HepG2 (cell line): ENCODE data around the gene INHBC. TPM values are rescaled to one million over a fixed set of nuclear protein-coding genes. Genes with fewer than 3 reads are reported as not detected.
A peak's percentile ranks its signal among the peaks of the same experiment; 100 is the strongest.

ENCODE experiments used
- DBP ChIP-seq: sonication (generic); formaldehyde crosslinking; IDR thresholded peaks from 2 replicates; pipeline ENCODE4 v1.4.0; 2020; ENCODE audit warnings: missing genetic modification reagents; ENCODE audit errors: not compliant biosample characterization
- HHEX ChIP-seq: IDR thresholded peaks from 2 replicates; pipeline ENCODE4 v1.6.1; 2016; ENCODE audit warnings: control low read depth
- MIXL1 ChIP-seq: IDR thresholded peaks from 2 replicates; pipeline ENCODE4 v1.6.1; 2016
- MXD4 ChIP-seq: IDR thresholded peaks from 2 replicates; pipeline ENCODE4 v1.6.1; 2016; ENCODE audit warnings: mild to moderate bottlenecking, missing biosample characterization, missing genetic modification reagents
- NONO ChIP-seq, 2 experiments: fragments of 450-650 bp in 1 of 2; sonication (generic) in 1 of 2; formaldehyde crosslinking in 1 of 2; IDR thresholded peaks in 1 of 2; conservative IDR thresholded peaks in 1 of 2; 2 replicates each; pipeline versions ENCODE4 v1.6.1 to v1.8.0; 2017 to 2022; ENCODE audit warnings: mild to moderate bottlenecking in 1 of 2, missing genetic modification reagents in 1 of 2, moderate library complexity in 1 of 2
- PAWR ChIP-seq: sonication (generic); formaldehyde crosslinking; IDR thresholded peaks from 2 replicates; pipeline ENCODE4 v1.4.0; 2020; ENCODE audit warnings: missing genetic modification reagents, mild to moderate bottlenecking, borderline replicate concordance
- PBX2 ChIP-seq: IDR thresholded peaks from 2 replicates; pipeline ENCODE4 v1.6.1; 2016; ENCODE audit warnings: control low read depth
- POLR2AphosphoS5 ChIP-seq: IDR thresholded peaks from 2 replicates; pipeline ENCODE4 v1.6.1; 2012; ENCODE audit warnings: low read depth, low read length
- RNF219 ChIP-seq: sonication (generic); formaldehyde crosslinking; IDR thresholded peaks from 2 replicates; pipeline ENCODE4 v1.5.0; 2020; ENCODE audit warnings: mild to moderate bottlenecking, missing genetic modification reagents
- SP2 ChIP-seq: sonication (generic); formaldehyde crosslinking; IDR thresholded peaks from 2 replicates; pipeline ENCODE4 v1.5.1; 2020; ENCODE audit warnings: mild to moderate bottlenecking, missing genetic modification reagents
- TEAD3 ChIP-seq: optimal IDR thresholded peaks from 2 replicates; pipeline ENCODE3; 2016; ENCODE audit warnings: borderline replicate concordance
- USF2 ChIP-seq, 2 experiments: sonication (generic) in 1 of 2; formaldehyde crosslinking in 1 of 2; IDR thresholded peaks; 2 replicates each; pipeline versions ENCODE4 v1.5.1 to v1.6.1; 2011 to 2020; ENCODE audit warnings: borderline replicate concordance in 1 of 2, low read depth in 1 of 2, low read length in 1 of 2, mild to moderate bottlenecking in 1 of 2, missing genetic modification reagents in 1 of 2, moderate library complexity in 1 of 2
- ZBTB49 ChIP-seq: sonication (generic); formaldehyde crosslinking; IDR thresholded peaks from 2 replicates; pipeline ENCODE4 v1.4.0; 2020; ENCODE audit warnings: missing genetic modification reagents, borderline replicate concordance
- ZFP1 ChIP-seq: IDR thresholded peaks from 2 replicates; pipeline ENCODE4 v1.6.1; 2016
- ZKSCAN8 ChIP-seq: IDR thresholded peaks from 2 replicates; pipeline ENCODE4 v1.6.1; 2016; ENCODE audit warnings: borderline replicate concordance, missing genetic modification reagents, missing compliant biosample characterization
- ZNF660 ChIP-seq: sonication (generic); formaldehyde crosslinking; IDR thresholded peaks from 2 replicates; pipeline ENCODE4 v1.5.1; 2020; ENCODE audit warnings: mild to moderate bottlenecking, low read depth, missing genetic modification reagents, borderline replicate concordance
- ZNF800 ChIP-seq: sonication (generic); formaldehyde crosslinking; IDR thresholded peaks from 2 replicates; pipeline ENCODE4 v1.4.0; 2020; ENCODE audit warnings: missing genetic modification reagents
- polyA plus RNA-seq, 8 experiments: library from polyadenylated mRNA; depleted of rRNA in 3 of 8; stranded (reverse) in 7 of 8; unstranded in 1 of 8; fragments of >200 nt; fragmentation: Illumina TruSeq in 4 of 8; extraction: Trizol in 4 of 8; gene quantifications; 2 replicates each; pipeline versions ENCODE4 v1.2.1 to v1.2.3, GENCODE V29; 2011 to 2016; ENCODE audit warnings: low read depth in 4 of 8, missing spikeins in 1 of 8, mixed read lengths in 1 of 8; ENCODE audit not compliant: insufficient read depth in 1 of 8
- total RNA-seq, 5 experiments: library from RNA; depleted of rRNA; stranded (reverse); fragments of >200 nt; fragmentation: Illumina TruSeq; extraction: Trizol; gene quantifications; 2 replicates each; pipeline ENCODE4 v1.2.3, GENCODE V29; 2016; ENCODE audit warnings: low read depth in 1 of 5

Gene INHBC
- total and polyA plus RNA-seq, 2 of the 13 experiments (the other 11 are each of a cell fraction or from before 2014, with no cell fraction given), result 1.8 to 13.8 TPM

- TF ChIP-seq RNF219 (CRISPR knock-in tag), result no peak
- TF ChIP-seq POLR2AphosphoS5, result peak; percentile 2; the same call in 1 of the 2 replicates
- TF ChIP-seq ZNF800 (CRISPR knock-in tag), result no peak
- TF ChIP-seq SP2 (CRISPR knock-in tag), result peak; percentile 74; the same call in 1 of the 2 replicates
- no peak for TF ChIP-seq ZFP1 (CRISPR knock-in tag)
- TF ChIP-seq ZNF660, result no peak
- no peak for TF ChIP-seq ZKSCAN8 (CRISPR knock-in tag)
- TF ChIP-seq PBX2 (CRISPR knock-in tag), result no peak
- no peak for TF ChIP-seq MIXL1 (CRISPR knock-in tag)
- 0 out of 2 replicates have a peak, but pooled peaks have one; percentile 84 for TF ChIP-seq PAWR (CRISPR knock-in tag)
- no peak for TF ChIP-seq USF2 (IDR thresholded peaks at IDR 0.05; ENCODE audit: low read depth, low read length)
- no peak for TF ChIP-seq USF2 (CRISPR knock-in tag; IDR thresholded peaks at IDR 0.05; ENCODE audit: borderline replicate concordance)
- TF ChIP-seq TEAD3 (CRISPR knock-in tag), result no peak
- TF ChIP-seq HHEX, result no peak
- TF ChIP-seq MXD4 (CRISPR knock-in tag), result no peak
- TF ChIP-seq NONO (IDR thresholded peaks at IDR 0.05), result no peak
- 0 out of 2 replicates have a peak, but pooled peaks have one; percentile 10 for TF ChIP-seq NONO (CRISPR knock-in tag; conservative IDR thresholded peaks at IDR 0.05)
- TF ChIP-seq DBP (CRISPR knock-in tag), result no peak
- no peak for TF ChIP-seq ZBTB49
These were observed 21.0 kb downstream of the INHBC start (continued) for GRCh38 chr12:57455374-57456144.
